Lower leg skin (tissue), 4 donors: ENCODE results near the gene BRMS1. TPM values are rescaled to one million over a fixed set of nuclear protein-coding genes. Genes with fewer than 3 reads are reported as not detected.
A peak's percentile ranks its signal among the peaks of the same experiment; 100 is the strongest.

Experiments used
- DNase-seq, 2 donors: peaks; one replicate each; pipeline ENCODE4 v3.0.0-alpha.2; 2019; ENCODE audit warnings: low spot score in 2 of 2
- H3K4me3 ChIP-seq: fragments of 200-600 bp; sonication (generic); 2 replicates; pipeline ENCODE4 v1.5.1; 2017; ENCODE audit warnings: mild to moderate bottlenecking, low read depth; ENCODE audit not compliant: poor library complexity, severe bottlenecking
- CTCF ChIP-seq, 3 donors: fragments of 450-650 bp; IDR thresholded peaks; one replicate each; pipeline ENCODE4 v1.5.1; 2016; ENCODE audit warnings: antibody characterized with exemption in 3 of 3, mild to moderate bottlenecking in 3 of 3, moderate library complexity in 2 of 3
- POLR2A ChIP-seq, 2 donors: fragments of 450-650 bp; IDR thresholded peaks; one replicate each; pipeline ENCODE4 v1.6.1; 2016 to 2017; ENCODE audit warnings: antibody characterized with exemption in 2 of 2, mild to moderate bottlenecking in 1 of 2, moderate library complexity in 1 of 2
- WGBS, 2 donors: methylation state at CpG; one replicate each; pipeline ENCODE4 v1.1.5; 2018; 5-methylcytosine and 5-hydroxymethylcytosine counted together
- intact Hi-C: fragments of 100-400 bp; cut with DNase I; formaldehyde crosslinking; loops from one replicate; pipeline ENCODE4 v1.15.0; 2023; ENCODE audit warnings: low total_unique reads
- total RNA-seq, 4 donors: library from RNA; depleted of rRNA; stranded (reverse); fragments of >200 nt; gene quantifications; one replicate each; pipeline ENCODE4 v1.1.0, GENCODE V29; 2016

The BRMS1 gene
- total RNA-seq, 4 donors from 2014 or later: 40.1 to 68.4 (median 57.5) TPM

GRCh38 chr11:66315498-66315885 lies 29.4 kb downstream of the BRMS1 start:
- 71 to 75% methylated on average over 14 of the region's 14 CpGs for WGBS, 2 donors
- TF ChIP-seq CTCF (IDR thresholded peaks at IDR 0.05): no peak
- no peak for TF ChIP-seq POLR2A (IDR thresholded peaks at IDR 0.05)
- peak in 1 of 2 donors; percentile 90 for DNase-seq
- peak overlapping the region; percentile 10 for H3K4me3 ChIP-seq
- intact Hi-C loops: no loop called here

DNA sequence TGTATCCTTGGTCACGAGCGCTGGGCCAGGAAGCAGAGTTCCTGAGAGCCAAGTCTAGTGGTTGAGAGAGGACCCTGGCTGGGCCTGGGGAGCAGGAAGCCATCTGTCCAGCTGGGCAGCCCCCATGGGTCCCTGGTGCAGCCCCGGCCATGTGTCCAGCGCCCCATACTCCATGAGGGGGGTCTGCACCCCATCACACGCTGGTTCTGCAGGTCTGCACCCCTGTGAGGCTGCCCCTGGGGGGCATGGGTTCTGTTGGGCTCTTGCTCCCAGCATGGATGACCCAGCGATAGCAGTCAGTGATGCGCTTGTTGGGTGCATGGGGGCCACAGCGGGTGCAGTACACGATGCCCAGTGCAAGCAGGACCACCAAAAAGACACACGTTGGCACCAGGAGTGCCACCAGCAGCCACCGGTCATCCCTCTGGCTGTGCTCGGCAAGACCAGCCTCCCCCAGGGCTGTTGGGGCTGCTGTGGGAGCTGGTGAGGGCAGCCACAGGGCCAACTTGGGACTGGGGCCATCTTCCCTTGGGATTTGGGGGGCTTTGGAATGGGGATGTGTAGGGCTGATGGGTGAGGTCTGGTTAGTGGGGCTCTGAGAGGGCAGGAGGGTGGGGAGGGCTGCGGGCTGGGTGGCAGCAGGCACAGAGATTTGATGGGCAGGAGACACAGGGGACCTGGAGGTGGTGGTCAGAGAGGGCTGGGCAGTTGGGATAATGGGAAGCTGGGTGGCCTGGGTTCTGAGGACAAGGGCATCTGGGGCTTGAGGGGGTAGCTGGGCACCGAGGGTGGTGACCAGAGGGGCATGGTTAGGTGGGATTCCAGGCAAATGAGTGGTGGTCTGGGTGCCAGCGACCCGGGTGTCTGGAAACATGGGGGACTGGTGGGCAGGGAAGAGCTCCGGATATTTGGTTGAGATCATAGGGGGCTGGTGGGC lies 30.1 kb downstream of the BRMS1 start:
- peak in 1 of 2 donors; percentile 84 for DNase-seq
- 61 to 71% methylated on average over 5 to 15 of the region's 17 CpGs for WGBS, 2 donors
- intact Hi-C loops: no loop called here
- TF ChIP-seq CTCF (IDR thresholded peaks at IDR 0.05) (no peak), POLR2A (IDR thresholded peaks at IDR 0.05) (no peak)
- H3K4me3 ChIP-seq: no peak overlapping the region

- H3K4me3 ChIP-seq: no peak overlapping the region
- WGBS, 2 donors: 71 to 75% methylated on average over 1 of the region's 1 CpG
- intact Hi-C loops: no loop called here
Measured at GRCh38 chr11:66314186-66314501, 30.8 kb downstream of the BRMS1 start.

DNA sequence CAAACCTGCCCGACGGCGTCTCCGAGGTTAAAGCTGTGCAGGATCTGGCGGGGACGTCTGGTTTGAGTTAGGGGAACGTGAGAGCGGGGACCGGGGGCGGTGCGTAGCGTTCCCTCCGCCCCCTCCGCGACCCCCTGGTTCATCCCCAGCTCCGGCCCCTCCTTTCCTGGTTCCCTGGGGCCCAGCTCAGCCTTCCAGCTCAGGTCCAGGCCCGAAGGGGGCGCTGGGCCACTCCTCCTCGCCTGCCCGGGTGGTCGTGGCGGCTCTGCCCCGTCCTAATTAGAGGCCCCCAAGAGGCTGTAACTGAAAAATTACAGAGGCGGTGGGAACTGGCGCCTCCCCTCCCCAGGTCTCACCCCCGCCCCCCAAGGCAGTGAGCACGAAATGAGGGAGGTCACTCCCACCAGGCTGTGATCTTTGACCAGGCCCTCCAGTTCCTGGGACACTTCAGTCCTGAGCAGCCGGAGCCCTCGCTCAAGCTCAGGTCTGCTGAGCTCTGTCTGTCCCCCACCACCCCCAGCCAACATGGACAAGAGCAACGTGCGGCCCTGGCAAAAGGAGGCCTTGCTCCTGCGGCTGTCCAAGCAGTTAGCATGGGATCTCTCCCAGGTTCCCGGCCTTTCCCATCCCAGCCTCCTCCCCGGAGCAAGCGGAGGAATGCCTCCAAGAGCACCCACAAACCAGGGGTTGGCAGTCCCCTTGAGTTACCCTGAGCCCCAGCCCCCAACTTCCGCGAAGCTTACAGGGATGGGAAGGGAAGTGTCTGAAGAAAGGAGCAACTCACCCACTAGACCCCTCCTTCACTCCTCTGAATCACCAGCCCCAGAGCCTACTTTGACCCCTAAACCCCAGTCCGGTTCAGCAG lies 31.4 kb downstream of the BRMS1 start:
- peak overlapping the region; percentile 11 for H3K4me3 ChIP-seq
- 40% methylated on average over 33 to 38 of the region's 38 CpGs for WGBS, 2 donors
- peak in 1 of 2 donors; percentile 89 for DNase-seq
- intact Hi-C loops: no loop called here
- TF ChIP-seq CTCF (IDR thresholded peaks at IDR 0.05) (no peak), POLR2A (IDR thresholded peaks at IDR 0.05) (no peak)

More at GRCh38 chr11:66314186-66314501, 30.8 kb downstream of the BRMS1 start:
- no peak for TF ChIP-seq POLR2A (IDR thresholded peaks at IDR 0.05)
- TF ChIP-seq CTCF (IDR thresholded peaks at IDR 0.05): no peak
- DNase-seq: no peak

GRCh38 chr11:66312549-66313320 lies 32.2 kb downstream of the BRMS1 start:
- 3 to 5% methylated on average over 16 to 19 of the region's 52 CpGs for WGBS, 2 donors
- peak; percentile 99 to 100 for DNase-seq
- intact Hi-C loops: no loop called here
- peak overlapping the region; percentile 30 for H3K4me3 ChIP-seq
- no peak for TF ChIP-seq CTCF (IDR thresholded peaks at IDR 0.05)
- TF ChIP-seq POLR2A (IDR thresholded peaks at IDR 0.05): no peak
